ENCODE results near the gene RBM39.
"Not testable (repeated sequence)": the region's sequence is repeated elsewhere in the genome, so short reads cannot be mapped to it uniquely, and the experiment has no call there.

The RBM39 gene

GRCh38 chr20:35724321-35725230, 17.5 kb downstream of the RBM39 start:
- DNase-seq = no peak

GRCh38 chr20:35723652-35724320, 18.3 kb downstream of the RBM39 start:
- not testable (repeated sequence) for DNase-seq

- DNase-seq = not testable (repeated sequence)
Observed at GRCh38 chr20:35723275-35723639, 18.8 kb downstream of the RBM39 start.

- DNase-seq = no peak
Observed at GRCh38 chr20:35721621-35722020, 20.4 kb downstream of the RBM39 start.

GRCh38 chr20:35721219-35721618, 20.8 kb downstream of the RBM39 start:
- DNase-seq = no peak

- DNase-seq = no peak
Observed at GRCh38 chr20:35720165-35721123, 21.6 kb downstream of the RBM39 start.

GRCh38 chr20:35719717-35720116, 22.3 kb downstream of the RBM39 start:
- no peak for DNase-seq

- DNase-seq = no peak
Observed at GRCh38 chr20:35718972-35719635, 23.0 kb downstream of the RBM39 start.

GRCh38 chr20:35718321-35718720, 23.7 kb downstream of the RBM39 start:
- DNase-seq = not testable (repeated sequence)

GRCh38 chr20:35716330-35716729, 25.7 kb downstream of the RBM39 start:
- DNase-seq = no peak

- no peak for DNase-seq
Observed at GRCh38 chr20:35715652-35716051, 26.4 kb downstream of the RBM39 start.

GRCh38 chr20:35714127-35714526, 27.9 kb downstream of the RBM39 start:
- DNase-seq = no peak

GRCh38 chr20:35713120-35713519, 28.9 kb downstream of the RBM39 start:
- not testable (repeated sequence) for DNase-seq

GRCh38 chr20:35711588-35712209, 30.4 kb downstream of the RBM39 start:
- no peak for DNase-seq

- DNase-seq = no peak
Observed at GRCh38 chr20:35710884-35711587, 31.0 kb downstream of the RBM39 start.

GRCh38 chr20:35710039-35710438, 32.0 kb downstream of the RBM39 start:
- DNase-seq = no peak

GRCh38 chr20:35709259-35709658, 32.8 kb downstream of the RBM39 start:
- no peak for DNase-seq

GRCh38 chr20:35708502-35708901, 33.6 kb downstream of the RBM39 start:
- no peak for DNase-seq

- DNase-seq = not testable (repeated sequence)
Observed at GRCh38 chr20:35706591-35707529, 35.2 kb downstream of the RBM39 start.

- DNase-seq = not testable (repeated sequence)
Observed at GRCh38 chr20:35705894-35706293, 36.2 kb downstream of the RBM39 start.

Measured in CD4-positive, alpha-beta T cell treated with Interleukin-15 for 1 hour (primary cell).